Stomach smooth muscle (tissue), 2 donors: ENCODE measurements around the gene TUBG2.

Experiments used
- H3K27ac ChIP-seq: one replicate; pipeline ENCODE4 v1.7.0; 2013; ENCODE audit warnings: mild to moderate bottlenecking, low read length, inconsistent platforms
- H3K27me3 ChIP-seq, 2 donors: one replicate each; pipeline ENCODE4 v1.7.0; 2013; ENCODE audit warnings: low read length in 2 of 2; ENCODE audit not compliant: insufficient read depth in 2 of 2, control insufficient read depth in 1 of 2
- H3K36me3 ChIP-seq, 2 donors: one replicate each; pipeline ENCODE4 v1.7.0; 2013; ENCODE audit warnings: low read length in 2 of 2; ENCODE audit not compliant: control insufficient read depth in 2 of 2, insufficient read depth in 2 of 2
- H3K4me1 ChIP-seq: one replicate; pipeline ENCODE4 v1.7.0; 2013; ENCODE audit warnings: low read length; ENCODE audit not compliant: control insufficient read depth, insufficient read depth
- H3K4me3 ChIP-seq, 2 donors: one replicate each; pipeline ENCODE4 v1.7.0; 2013; ENCODE audit warnings: low read length in 2 of 2
- H3K9ac ChIP-seq, 2 donors: one replicate each; pipeline ENCODE4 v1.7.0; 2013; ENCODE audit warnings: low read length in 2 of 2, mild to moderate bottlenecking in 1 of 2
- H3K9me3 ChIP-seq, 2 donors: one replicate each; pipeline ENCODE4 v1.7.0; 2013; ENCODE audit warnings: low read length in 2 of 2; ENCODE audit not compliant: control insufficient read depth in 2 of 2
- donor health status: healthy.
- donor health status: Pancreatic carcinoma.

TUBG2 gene

GRCh38 chr17:42672038-42672437, 13.0 kb downstream of the TUBG2 start:
- no peaks in the 10 kb centered on the region for H3K27me3 ChIP-seq
- H3K27ac ChIP-seq, result no peak overlapping the region
- peaks cover 54% of the 10 kb centered on the region for H3K4me1 ChIP-seq
- H3K4me3 ChIP-seq, result no peak overlapping the region
- no peaks in the 10 kb centered on the region for H3K9me3 ChIP-seq
- H3K9ac ChIP-seq, result no peak overlapping the region
- peaks cover 34 to 35% of the 10 kb centered on the region in 2 donors for H3K36me3 ChIP-seq

- Histone ChIP-seq H3K9me3 (no peaks in the 10 kb centered on the region), H3K36me3 (peaks cover 32 to 34% of the 10 kb centered on the region in 2 donors), H3K27me3 (no peaks in the 10 kb centered on the region), H3K27ac (peak overlapping the region; percentile 87), H3K4me3 (peak overlapping the region; percentile 16 to 55), H3K9ac (peak overlapping the region in 1 of 2 donors; percentile 22), H3K4me1 (peaks cover 49% of the 10 kb centered on the region)
These were observed 14.3 kb downstream of the TUBG2 start for GRCh38 chr17:42673266-42673884.

- peak overlapping the region; percentile 87 for H3K27ac ChIP-seq
- H3K9ac ChIP-seq, result peak overlapping the region; percentile 47 to 89
- peaks cover 29 to 32% of the 10 kb centered on the region in 2 donors for H3K36me3 ChIP-seq
- no peaks in the 10 kb centered on the region for H3K27me3 ChIP-seq
- H3K4me1 ChIP-seq, result peaks cover 50% of the 10 kb centered on the region
- no peaks in the 10 kb centered on the region for H3K9me3 ChIP-seq
- H3K4me3 ChIP-seq, result peak overlapping the region; percentile 92 to 96
These were observed 15.0 kb downstream of the TUBG2 start for GRCh38 chr17:42673885-42674754.

GRCh38 chr17:42674755-42675347, 15.8 kb downstream of the TUBG2 start:
- Histone ChIP-seq H3K27ac (peak overlapping the region; percentile 87), H3K9me3 (no peaks in the 10 kb centered on the region), H3K4me1 (peaks cover 50% of the 10 kb centered on the region), H3K36me3 (peaks cover 22 to 26% of the 10 kb centered on the region in 2 donors), H3K9ac (peak overlapping the region; percentile 82 to 89), H3K4me3 (peak overlapping the region; percentile 92 to 96), H3K27me3 (no peaks in the 10 kb centered on the region)

GRCh38 chr17:42675348-42675964, 16.4 kb downstream of the TUBG2 start:
- H3K9ac ChIP-seq, result peak overlapping the region; percentile 82 to 89
- peaks cover 56% of the 10 kb centered on the region for H3K4me1 ChIP-seq
- H3K9me3 ChIP-seq, result no peaks in the 10 kb centered on the region
- H3K27me3 ChIP-seq, result no peaks in the 10 kb centered on the region
- peak overlapping the region; percentile 92 to 96 for H3K4me3 ChIP-seq
- peaks cover 22 to 24% of the 10 kb centered on the region in 2 donors for H3K36me3 ChIP-seq
- peak overlapping the region; percentile 87 for H3K27ac ChIP-seq

GRCh38 chr17:42675965-42676423, 16.9 kb downstream of the TUBG2 start:
- H3K27ac ChIP-seq, result peak overlapping the region; percentile 87
- peaks cover 59% of the 10 kb centered on the region for H3K4me1 ChIP-seq
- no peaks in the 10 kb centered on the region for H3K27me3 ChIP-seq
- H3K4me3 ChIP-seq, result peak overlapping the region; percentile 92 to 96
- H3K9me3 ChIP-seq, result no peaks in the 10 kb centered on the region
- peak overlapping the region; percentile 82 to 89 for H3K9ac ChIP-seq
- peaks cover 20% of the 10 kb centered on the region in 2 donors for H3K36me3 ChIP-seq

GRCh38 chr17:42676424-42677011, 17.4 kb downstream of the TUBG2 start, which contains the start of gene PLEKHH3:
Gene PLEKHH3, minus strand, starts transcription at chr17:42676994. Its CDS starts 431 bp downstream, at chr17:42676563.
- no peaks in the 10 kb centered on the region for H3K9me3 ChIP-seq
- H3K4me3 ChIP-seq, result peak within 1 kb of the TSS; percentile 92 to 96
- no peaks in the 10 kb centered on the region for H3K27me3 ChIP-seq
- peaks cover 14 to 15% of the 10 kb centered on the region in 2 donors for H3K36me3 ChIP-seq
- H3K27ac ChIP-seq, result peak within 1 kb of the TSS; percentile 95
- H3K4me1 ChIP-seq, result peaks cover 60% of the 10 kb centered on the region
- H3K9ac ChIP-seq, result peak within 1 kb of the TSS; percentile 82 to 89

- peaks cover 9 to 11% of the 10 kb centered on the region in 2 donors for H3K36me3 ChIP-seq
- H3K9ac ChIP-seq, result peak overlapping the region; percentile 67 to 72
- H3K4me3 ChIP-seq, result peak overlapping the region; percentile 92 to 96
- H3K4me1 ChIP-seq, result peaks cover 64% of the 10 kb centered on the region
- peak overlapping the region; percentile 95 for H3K27ac ChIP-seq
- H3K27me3 ChIP-seq, result no peaks in the 10 kb centered on the region
- no peaks in the 10 kb centered on the region for H3K9me3 ChIP-seq
These were observed 18.2 kb downstream of the TUBG2 start for GRCh38 chr17:42677012-42677857.

- Histone ChIP-seq H3K4me3 (peak overlapping the region; percentile 64 to 78), H3K9ac (peak overlapping the region; percentile 67 to 73), H3K9me3 (no peaks in the 10 kb centered on the region), H3K4me1 (peaks cover 71% of the 10 kb centered on the region), H3K36me3 (peaks cover 2 to 3% of the 10 kb centered on the region in 2 donors), H3K27me3 (no peaks in the 10 kb centered on the region), H3K27ac (peak overlapping the region; percentile 95)
These were observed 19.1 kb downstream of the TUBG2 start for GRCh38 chr17:42677921-42678781.
